HG02884 (cell line): ENCODE measurements around the gene CYSTM1.
"Not testable (repeated sequence)": the region's sequence is repeated elsewhere in the genome, so short reads cannot be mapped to it uniquely, and the experiment has no call there.

ENCODE experiments used
- ATAC-seq: cut with Tn5 transposase; IDR thresholded peaks from one replicate; pipeline ENCODE4 v1.9.1; 2021; ENCODE audit warnings: mild to moderate bottlenecking, moderate library complexity; ENCODE audit not compliant: unreplicated experiment

Gene CYSTM1

DNA sequence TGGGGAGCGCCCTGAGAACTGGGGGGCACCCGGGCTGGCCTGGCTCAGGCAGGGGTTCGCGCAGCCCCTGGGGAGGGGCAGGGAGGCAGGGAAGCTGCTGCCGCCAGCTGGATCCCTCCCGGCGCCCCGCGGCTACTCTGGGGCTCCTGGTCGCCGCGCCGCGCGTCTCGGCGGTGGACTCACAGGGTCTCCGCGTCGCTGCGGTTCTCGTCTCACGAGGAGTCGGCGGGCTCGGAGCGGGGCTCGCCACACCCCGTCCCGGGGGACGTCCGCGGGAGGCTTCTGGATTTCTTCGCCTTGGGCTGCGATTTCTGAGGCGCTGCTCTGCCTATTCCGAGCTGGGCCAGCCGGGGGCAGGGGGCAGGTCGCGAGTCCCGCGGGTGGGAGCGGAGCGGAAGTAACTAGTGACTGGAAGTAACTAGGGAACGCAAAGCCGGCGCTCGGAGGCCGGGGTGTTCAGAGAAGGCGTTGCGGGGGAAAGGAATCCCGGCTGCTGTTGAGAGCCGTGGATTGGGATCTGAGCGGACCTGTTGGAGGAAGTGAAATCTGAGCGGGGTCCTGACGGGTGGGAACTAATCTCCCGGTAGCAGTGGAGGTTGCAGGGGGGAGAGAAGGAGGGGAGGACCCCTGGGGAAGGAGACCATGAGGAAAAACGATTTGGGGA, 511 bp downstream of the CYSTM1 start:
- ATAC-seq = peak; percentile 45

GRCh38 chr5:140176031-140176387, 1.0 kb downstream of the CYSTM1 start:
- ATAC-seq = no peak

DNA sequence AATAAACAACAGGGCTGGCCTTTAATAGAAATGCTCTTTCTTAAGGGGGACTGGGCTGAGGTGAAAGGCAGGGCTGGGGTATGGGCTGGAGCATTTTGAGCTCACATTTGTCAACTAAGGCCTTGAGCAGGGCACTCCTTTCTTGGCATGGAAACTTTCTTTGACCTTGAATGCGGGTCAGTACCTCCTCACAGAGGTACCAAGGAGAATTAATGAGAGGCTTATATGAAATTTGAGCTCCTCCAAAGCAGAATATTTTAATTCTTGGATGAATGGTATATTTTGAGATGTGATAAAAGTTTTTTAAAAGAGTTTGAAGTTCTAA, 3.1 kb downstream of the CYSTM1 start:
- no peak for ATAC-seq

DNA sequence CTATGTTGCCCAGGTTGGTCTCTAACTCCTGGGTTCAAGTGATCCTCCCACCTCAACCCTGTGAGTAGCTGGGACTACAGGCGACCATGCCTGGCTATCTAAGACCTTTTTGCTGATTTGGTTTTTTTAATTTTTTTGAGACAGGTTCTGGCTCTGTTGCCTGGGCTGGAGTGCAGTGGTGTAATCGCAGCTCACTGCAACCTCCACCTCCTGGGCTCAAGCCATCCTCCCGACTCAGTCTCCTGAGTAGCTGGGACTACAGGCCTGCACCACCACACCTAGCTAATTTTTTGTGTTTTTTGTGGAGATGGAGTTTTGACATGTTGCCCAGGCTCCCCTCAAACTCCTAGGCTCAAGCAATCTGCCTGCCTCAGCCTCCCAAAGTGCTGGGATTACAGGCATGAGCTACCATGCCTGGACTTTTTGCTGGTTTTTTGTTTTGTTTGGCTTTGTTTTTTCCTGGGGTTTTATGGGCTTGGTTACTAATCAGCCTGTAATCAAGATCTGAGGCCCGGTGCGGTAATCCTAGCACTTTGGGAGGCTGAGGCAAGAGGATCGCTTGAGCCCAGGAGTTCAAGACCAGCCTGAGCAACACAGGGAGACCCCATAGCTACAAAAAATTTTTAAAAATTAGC, 3.6 kb downstream of the CYSTM1 start:
- ATAC-seq = no peak

DNA sequence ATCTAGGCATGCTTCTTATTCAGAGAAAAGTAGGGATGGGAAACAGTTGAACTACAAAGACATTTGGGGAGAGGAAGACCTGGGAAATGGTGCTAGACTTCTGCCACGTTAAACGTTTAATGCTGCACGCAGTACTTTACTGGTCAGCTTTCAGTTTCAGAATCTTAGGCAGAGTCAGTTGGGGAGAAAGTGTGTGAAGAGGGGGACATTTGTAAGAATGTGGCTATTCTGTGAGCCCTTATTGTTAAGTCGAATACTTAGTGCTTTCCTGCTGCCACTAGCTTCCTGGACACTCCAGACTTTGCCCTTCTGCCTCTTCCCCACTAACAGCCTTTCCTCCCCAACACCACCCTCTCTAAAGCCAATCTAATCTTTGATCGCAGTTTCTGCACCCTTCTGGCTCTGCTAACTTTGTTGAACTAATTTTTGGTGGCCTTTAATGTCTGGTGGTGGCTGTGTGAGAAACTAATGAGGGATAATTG, 6.1 kb downstream of the CYSTM1 start:
- ATAC-seq = no peak

- ATAC-seq = no peak
These were observed 6.5 kb downstream of the CYSTM1 start for GRCh38 chr5:140181525-140181924.

GRCh38 chr5:140182075-140182711, 7.2 kb downstream of the CYSTM1 start:
- ATAC-seq = no peak

GRCh38 chr5:140182803-140183367, 7.9 kb downstream of the CYSTM1 start:
- no peak for ATAC-seq

DNA sequence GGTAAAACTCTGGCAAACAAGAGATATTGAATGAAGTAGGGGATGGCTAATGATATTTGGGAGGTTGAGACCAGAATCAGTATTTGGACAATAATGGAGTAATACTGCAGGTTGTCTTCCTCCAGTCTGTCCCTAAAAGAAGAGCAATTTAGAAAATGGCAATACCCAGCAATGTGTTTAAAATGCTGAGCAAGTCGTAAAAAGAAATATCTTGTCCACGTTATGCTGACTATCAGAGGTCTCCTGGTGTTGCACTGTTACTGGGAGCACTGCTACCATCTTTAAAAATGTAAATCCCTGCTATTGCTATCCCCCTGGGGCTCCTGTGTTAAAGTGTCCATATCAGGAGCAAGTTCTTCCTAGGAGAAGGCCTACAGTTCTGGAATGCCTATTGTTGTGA, 10.4 kb downstream of the CYSTM1 start:
- ATAC-seq = no peak

DNA sequence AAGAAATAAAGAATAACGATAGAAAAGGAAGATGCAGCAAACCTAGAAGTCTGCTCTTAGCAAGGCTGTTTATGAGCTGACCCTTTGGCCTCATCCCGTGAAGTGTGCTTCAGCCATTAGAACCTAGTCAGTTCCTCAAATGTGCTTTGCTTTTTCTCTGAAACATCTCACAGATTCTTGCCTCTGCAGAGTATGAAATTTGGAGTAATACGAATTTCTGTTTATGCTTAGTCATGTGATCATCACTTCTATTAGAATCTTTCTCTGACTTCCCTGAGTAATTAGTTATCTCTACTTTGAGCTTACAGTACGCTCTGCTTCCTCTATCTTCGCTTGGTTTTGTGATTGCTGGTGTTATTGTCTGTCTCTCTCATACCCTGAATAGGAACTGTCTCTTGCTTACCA, 11.3 kb downstream of the CYSTM1 start:
- no peak for ATAC-seq

GRCh38 chr5:140189253-140189652, 14.3 kb downstream of the CYSTM1 start:
- ATAC-seq = no peak

- no peak for ATAC-seq
These were observed 15.2 kb downstream of the CYSTM1 start for GRCh38 chr5:140189977-140190871.

- no peak for ATAC-seq
These were observed 15.9 kb downstream of the CYSTM1 start for GRCh38 chr5:140190872-140191218.

- ATAC-seq = no peak
These were observed 17.9 kb downstream of the CYSTM1 start for GRCh38 chr5:140192715-140193430.

DNA sequence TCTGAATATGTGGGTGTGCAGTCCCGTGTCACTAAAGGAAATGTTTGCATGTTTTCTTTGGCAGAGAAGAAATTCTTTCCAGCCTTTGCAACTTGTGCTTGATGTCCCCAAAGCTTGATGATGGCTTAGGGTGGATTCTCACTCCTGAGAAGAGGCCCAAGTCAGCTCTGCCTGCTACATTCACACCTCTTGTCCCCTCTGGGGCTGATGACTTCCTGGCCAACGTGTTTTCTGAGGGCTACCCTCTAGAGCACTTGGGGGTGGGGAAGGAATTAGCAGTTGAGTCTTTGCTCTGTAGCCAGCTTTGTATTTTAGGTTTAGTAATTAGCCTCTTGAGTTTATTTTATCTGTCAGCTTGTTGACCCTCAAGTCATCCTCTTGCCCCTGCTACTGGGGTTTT, 19.7 kb downstream of the CYSTM1 start:
- no peak for ATAC-seq

DNA sequence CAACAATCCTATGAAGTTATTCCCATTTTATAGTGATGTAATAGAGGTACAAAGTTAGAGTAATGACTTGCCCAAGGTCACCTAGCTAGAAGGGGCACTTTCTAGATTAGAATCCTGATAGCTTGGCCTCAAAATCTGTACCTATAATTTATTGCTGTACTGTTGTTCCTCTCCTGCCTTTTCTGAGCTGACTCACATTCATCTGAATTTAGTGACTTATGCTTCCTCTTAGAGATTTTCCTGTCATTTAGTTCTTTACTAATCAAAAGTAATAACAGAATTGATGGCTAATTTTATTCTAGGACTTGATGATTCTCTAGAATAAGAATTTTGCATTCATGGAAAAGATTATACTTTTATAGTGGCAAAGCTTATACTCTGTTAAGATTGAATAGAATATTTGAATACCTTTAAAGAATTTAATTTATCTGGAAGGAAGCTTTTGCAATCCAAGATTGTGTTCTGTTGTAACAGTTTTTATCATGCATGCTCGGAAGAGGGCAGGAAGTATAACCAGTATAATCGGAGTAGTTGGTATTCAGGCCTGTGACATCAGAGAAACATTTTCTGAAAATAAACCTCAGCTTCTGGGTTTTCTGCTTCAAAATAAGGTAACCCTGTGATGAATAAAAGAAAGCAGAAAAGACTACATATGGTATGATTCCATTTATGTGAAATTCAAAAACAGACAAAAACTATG, 21.3 kb downstream of the CYSTM1 start:
- ATAC-seq = no peak

GRCh38 chr5:140197023-140197422, 22.0 kb downstream of the CYSTM1 start:
- ATAC-seq = no peak

DNA sequence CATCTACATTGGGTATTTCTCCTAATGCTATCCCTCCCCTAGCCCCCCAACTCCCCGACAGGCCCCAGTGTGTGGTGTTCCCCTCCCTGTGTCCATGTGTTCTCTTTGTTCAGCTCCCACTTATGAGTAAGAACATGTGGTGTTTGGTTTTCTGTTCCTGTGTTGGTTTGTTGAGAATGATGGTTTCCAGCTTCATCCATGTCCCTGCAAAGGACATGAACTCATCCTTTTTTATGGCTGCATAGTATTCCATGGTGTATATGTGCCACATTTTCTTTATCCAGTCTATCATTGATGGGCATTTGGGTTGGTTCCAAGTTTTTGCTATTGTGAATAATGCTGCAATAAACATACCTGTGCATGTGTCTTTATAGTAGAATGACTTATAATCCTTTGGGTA, 23.9 kb downstream of the CYSTM1 start:
- not testable (repeated sequence) for ATAC-seq

- ATAC-seq = no peak
These were observed 27.1 kb downstream of the CYSTM1 start for GRCh38 chr5:140202078-140202477.

GRCh38 chr5:140202610-140203009, 27.6 kb downstream of the CYSTM1 start:
- ATAC-seq = no peak
